Common myeloid progenitor, CD34-positive (primary cell): ENCODE data around the gene EIF4G2.

Experiments used
- CTCF ChIA-PET: fragments of 350-600 bp; sonication (Branson Sonifier 250); formaldehyde crosslinking; loops from one replicate; lab custom pipeline; 2021; ENCODE audit warnings: antibody characterized with exemption; lab: Charles Lee
- POLR2A ChIA-PET: fragments of 350-600 bp; sonication (Branson Sonifier 250); formaldehyde crosslinking; loops from one replicate; lab custom pipeline; 2021; ENCODE audit warnings: antibody characterized with exemption; lab: Charles Lee
- DNase-seq, 3 donors: peaks; one replicate each; pipeline versions ENCODE4 v3.0.0 to v3.0.0-alpha.2; 2013
- H3K27ac ChIP-seq, 2 experiments: 1 replicate in 1 of 2; 2 replicates in 1 of 2; pipeline ENCODE4 v1.7.0; 2013; ENCODE audit warnings: inconsistent platforms in 2 of 2, low read length in 2 of 2, mild to moderate bottlenecking in 2 of 2, low read depth in 1 of 2, moderate library complexity in 1 of 2; ENCODE audit not compliant: severe bottlenecking in 2 of 2, insufficient read depth in 1 of 2, poor library complexity in 1 of 2
- H3K27me3 ChIP-seq, 5 experiments: replicated peaks in 2 of 5; 1 replicate in 3 of 5; 2 replicates in 2 of 5; pipeline versions ENCODE4 v1.6.1 to v1.7.0; 2013; ENCODE audit warnings: low read length in 4 of 5, mild to moderate bottlenecking in 2 of 5, moderate library complexity in 2 of 5, inconsistent platforms in 1 of 5; ENCODE audit not compliant: insufficient read depth in 5 of 5, control insufficient read depth in 4 of 5
- H3K36me3 ChIP-seq, 4 experiments: 1 replicate in 2 of 4; 2 replicates in 2 of 4; pipeline versions ENCODE4 v1.6.1 to v1.7.0; 2013; ENCODE audit warnings: low read length in 3 of 4, control low read depth in 1 of 4, mild to moderate bottlenecking in 1 of 4; ENCODE audit not compliant: control insufficient read depth in 4 of 4, insufficient read depth in 4 of 4
- H3K4me1 ChIP-seq, 4 experiments: 1 replicate in 3 of 4; 2 replicates in 1 of 4; pipeline versions ENCODE4 v1.6.1 to v1.7.1; 2013; ENCODE audit warnings: low read length in 3 of 4, mild to moderate bottlenecking in 3 of 4, control low read depth in 1 of 4, inconsistent platforms in 1 of 4, moderate library complexity in 1 of 4; ENCODE audit not compliant: control insufficient read depth in 4 of 4, insufficient read depth in 4 of 4; ENCODE audit errors: control extremely low read depth in 1 of 4
- H3K4me3 ChIP-seq, 7 experiments: 1 replicate in 4 of 7; 2 replicates in 3 of 7; pipeline versions ENCODE4 v1.5.1 to v1.7.0; 2013; ENCODE audit warnings: mild to moderate bottlenecking in 7 of 7, low read length in 6 of 7, moderate library complexity in 6 of 7, inconsistent platforms in 2 of 7, low read depth in 2 of 7, control low read depth in 1 of 7; ENCODE audit not compliant: insufficient read depth in 4 of 7, control insufficient read depth in 1 of 7; ENCODE audit errors: extremely low read depth in 1 of 7
- H3K9me3 ChIP-seq, 5 experiments: 1 replicate in 4 of 5; 2 replicates in 1 of 5; pipeline versions ENCODE4 v1.6.1 to v1.7.1; 2013; ENCODE audit warnings: low read length in 4 of 5, mild to moderate bottlenecking in 2 of 5, inconsistent platforms in 1 of 5, low read depth in 1 of 5, moderate library complexity in 1 of 5; ENCODE audit not compliant: control insufficient read depth in 4 of 5, insufficient read depth in 2 of 5; ENCODE audit errors: control extremely low read depth in 1 of 5
- WGBS: methylation state at CpG from one replicate; pipeline ENCODE4 v1.1.5; 2013; ENCODE audit not compliant: insufficient coverage; 5-methylcytosine and 5-hydroxymethylcytosine counted together

The EIF4G2 gene

GRCh38 chr11:10847960-10848860 lies 39.5 kb upstream of the EIF4G2 start:
- Histone ChIP-seq H3K27ac (no peak overlapping the region), H3K36me3 (peaks cover 3 to 17% (median 10%) of the 10 kb centered on the region in 4 experiments), H3K4me3 (no peak overlapping the region), H3K27me3 (no peaks in the 10 kb centered on the region), H3K4me1 (no peaks in the 10 kb centered on the region), H3K9me3 (no peaks in the 10 kb centered on the region)
- no peak for DNase-seq
- ChIA-PET POLR2A (interaction anchor here (1.2 to 2.0 kb wide), 2 partner anchors 10 to 39 kb away, joined by 3 to 9 read pairs; partner anchors contain the start of gene EIF4G2), CTCF (interaction anchor here (0.6 to 1.7 kb wide), 8 partner anchors 9 to 86 kb away, joined by 3 to 9 read pairs (median 3); partner anchors contain the start of genes EIF4G2 and ZBED5)
- 100% methylated on average over 2 of the region's 3 CpGs for WGBS

GRCh38 chr11:10846660-10847059 lies 37.9 kb upstream of the EIF4G2 start:
- peaks cover 0 to 3% (median 1%) of the 10 kb centered on the region in 4 experiments for H3K36me3 ChIP-seq
- ChIA-PET POLR2A (no interaction called here), CTCF (interaction anchor here (1.2 kb wide), 1 partner anchor 10 kb away, joined by 3 read pairs; no protein-coding TSS in a partner anchor)
- no peaks in the 10 kb centered on the region for H3K27me3 ChIP-seq
- no peaks in the 10 kb centered on the region for H3K4me1 ChIP-seq
- H3K9me3 ChIP-seq: no peaks in the 10 kb centered on the region
- H3K4me3 ChIP-seq: no peak overlapping the region
- no peak overlapping the region for H3K27ac ChIP-seq
- DNase-seq: no peak

- no peaks in the 10 kb centered on the region for H3K4me1 ChIP-seq
- DNase-seq: no peak
- H3K4me3 ChIP-seq: no peak overlapping the region
- WGBS: 100% methylated on average over 1 of the region's 2 CpGs
- CTCF ChIA-PET: interaction anchor here (1.1 to 1.7 kb wide), 3 partner anchors 8 to 88 kb away, joined by 3 to 5 read pairs (median 3); no protein-coding TSS in a partner anchor
- no peaks in the 10 kb centered on the region for H3K36me3 ChIP-seq
- H3K27me3 ChIP-seq: no peaks in the 10 kb centered on the region
- H3K9me3 ChIP-seq: no peaks in the 10 kb centered on the region
- no peak overlapping the region for H3K27ac ChIP-seq
- POLR2A ChIA-PET: no interaction called here
These were observed 36.9 kb upstream of the EIF4G2 start for GRCh38 chr11:10845589-10845988.

- Histone ChIP-seq H3K9me3 (no peaks in the 10 kb centered on the region), H3K36me3 (no peaks in the 10 kb centered on the region), H3K4me3 (no peak overlapping the region), H3K27ac (no peak overlapping the region), H3K27me3 (no peaks in the 10 kb centered on the region), H3K4me1 (no peaks in the 10 kb centered on the region)
- no peak for DNase-seq
- ChIA-PET POLR2A (no interaction called here), CTCF (interaction anchor here (0.8 to 1.7 kb wide), 4 partner anchors 8 to 89 kb away, joined by 3 to 5 read pairs (median 3); no protein-coding TSS in a partner anchor)
These were observed 36.1 kb upstream of the EIF4G2 start for GRCh38 chr11:10844796-10845195.

- ChIA-PET CTCF (interaction anchor here (0.8 to 1.7 kb wide), 3 partner anchors 10 to 90 kb away, joined by 3 to 5 read pairs (median 3); no protein-coding TSS in a partner anchor), POLR2A (no interaction called here)
- Histone ChIP-seq H3K9me3 (no peaks in the 10 kb centered on the region), H3K4me3 (no peak overlapping the region), H3K27me3 (no peaks in the 10 kb centered on the region), H3K27ac (no peak overlapping the region), H3K36me3 (no peaks in the 10 kb centered on the region), H3K4me1 (no peaks in the 10 kb centered on the region)
- DNase-seq: no peak
These were observed 35.6 kb upstream of the EIF4G2 start for GRCh38 chr11:10844356-10844755.

GRCh38 chr11:10838881-10839280 lies 30.2 kb upstream of the EIF4G2 start:
- Histone ChIP-seq H3K36me3 (no peaks in the 10 kb centered on the region), H3K4me1 (no peaks in the 10 kb centered on the region), H3K4me3 (peak overlapping the region in 1 of 7 experiments; percentile 24), H3K27ac (no peak overlapping the region), H3K9me3 (no peaks in the 10 kb centered on the region), H3K27me3 (no peaks in the 10 kb centered on the region)
- DNase-seq: no peak
- WGBS: 83% methylated on average over 2 of the region's 3 CpGs
- CTCF ChIA-PET: interaction anchor here (0.7 to 2.8 kb wide), 4 partner anchors 10 to 61 kb away, joined by 3 to 9 read pairs (median 4); no protein-coding TSS in a partner anchor
- POLR2A ChIA-PET: interaction anchor here (1.1 kb wide), 1 partner anchor 18 kb away, joined by 3 read pairs; no protein-coding TSS in a partner anchor

- POLR2A ChIA-PET: interaction anchor here (1.0 kb wide), 1 partner anchor 10 kb away, joined by 3 read pairs; no protein-coding TSS in a partner anchor
These were observed 29.4 kb upstream of the EIF4G2 start for GRCh38 chr11:10838083-10838482.

More at GRCh38 chr11:10838083-10838482, 29.4 kb upstream of the EIF4G2 start:
- H3K4me3 ChIP-seq: no peak overlapping the region
- CTCF ChIA-PET: interaction anchor here (0.8 to 2.8 kb wide), 4 partner anchors 11 to 33 kb away, joined by 3 to 9 read pairs (median 3); no protein-coding TSS in a partner anchor
- no peak for DNase-seq
- H3K27me3 ChIP-seq: no peaks in the 10 kb centered on the region
- H3K4me1 ChIP-seq: no peaks in the 10 kb centered on the region
- H3K36me3 ChIP-seq: no peaks in the 10 kb centered on the region
- no peak overlapping the region for H3K27ac ChIP-seq
- no peaks in the 10 kb centered on the region for H3K9me3 ChIP-seq
